H9 (cell line): ENCODE results near the gene EFCAB6. TPM values are rescaled to one million over a fixed set of nuclear protein-coding genes. Genes with fewer than 3 reads are reported as not detected.

ENCODE experiments used
- DNase-seq: peaks from one replicate; pipeline ENCODE4 v3.0.0-alpha.2; 2017
- H2AFZ ChIP-seq: one replicate; pipeline ENCODE4 v1.6.1; 2013; ENCODE audit warnings: mild to moderate bottlenecking, low read length, control low read depth, moderate library complexity
- H2AK5ac ChIP-seq: 2 replicates; pipeline ENCODE4 v1.6.1; 2013; ENCODE audit warnings: low read length, control low read depth, mixed read lengths; ENCODE audit not compliant: insufficient read length
- H2BK120ac ChIP-seq: one replicate; pipeline ENCODE4 v1.6.1; 2013; ENCODE audit warnings: low read depth, mild to moderate bottlenecking, low read length, control low read depth, inconsistent platforms; ENCODE audit not compliant: poor library complexity, severe bottlenecking
- H2BK12ac ChIP-seq: 2 replicates; pipeline ENCODE4 v1.6.1; 2013; ENCODE audit warnings: low read length, control low read depth, mixed read lengths, low read depth; ENCODE audit not compliant: insufficient read length
- H2BK15ac ChIP-seq: 2 replicates; pipeline ENCODE4 v1.6.1; 2013; ENCODE audit warnings: low read depth, low read length, control low read depth
- H2BK20ac ChIP-seq: one replicate; pipeline ENCODE4 v1.6.1; 2013; ENCODE audit warnings: low read depth, mild to moderate bottlenecking, low read length, control low read depth, inconsistent platforms; ENCODE audit not compliant: poor library complexity, severe bottlenecking
- H2BK5ac ChIP-seq: 2 replicates; pipeline ENCODE4 v1.6.1; 2013; ENCODE audit warnings: low read length, control low read depth, mixed read lengths; ENCODE audit not compliant: insufficient read length
- H3K14ac ChIP-seq: 2 replicates; pipeline ENCODE4 v1.6.1; 2013; ENCODE audit warnings: low read length, control low read depth; ENCODE audit not compliant: insufficient read depth
- H3K18ac ChIP-seq: 2 replicates; pipeline ENCODE4 v1.6.1; 2013; ENCODE audit warnings: low read depth, mild to moderate bottlenecking, mixed read lengths, low read length, control low read depth; ENCODE audit not compliant: insufficient read length
- H3K23ac ChIP-seq: 2 replicates; pipeline ENCODE4 v1.6.1; 2013; ENCODE audit warnings: low read length, control low read depth, mixed read lengths, low read depth; ENCODE audit not compliant: insufficient read length
- H3K23me2 ChIP-seq: 2 replicates; pipeline ENCODE4 v1.6.1; 2013; ENCODE audit warnings: low read depth, mild to moderate bottlenecking, mixed read lengths, low read length, control low read depth; ENCODE audit not compliant: insufficient read length, poor library complexity, severe bottlenecking
- H3K27ac ChIP-seq: 2 replicates; pipeline ENCODE4 v1.5.1; 2013; ENCODE audit warnings: low read length, control low read depth, mixed read lengths, low read depth; ENCODE audit not compliant: insufficient read length
- H3K27me3 ChIP-seq: 2 replicates; pipeline ENCODE4 v1.6.1; 2013; ENCODE audit warnings: low read length, control low read depth, inconsistent platforms; ENCODE audit not compliant: insufficient read depth
- H3K4ac ChIP-seq: 2 replicates; pipeline ENCODE4 v1.6.1; 2013; ENCODE audit warnings: low read depth, mild to moderate bottlenecking, control low read depth, inconsistent platforms, low read length, moderate library complexity
- H3K4me1 ChIP-seq: 2 replicates; pipeline ENCODE4 v1.6.1; 2013; ENCODE audit warnings: low read length, control low read depth, inconsistent platforms; ENCODE audit not compliant: insufficient read depth
- H3K4me2 ChIP-seq: 2 replicates; pipeline ENCODE4 v1.6.1; 2013; ENCODE audit warnings: low read length, control low read depth, mixed read lengths; ENCODE audit not compliant: insufficient read length, insufficient read depth
- H3K56ac ChIP-seq: 2 replicates; pipeline ENCODE4 v1.6.1; 2013; ENCODE audit warnings: low read depth, mild to moderate bottlenecking, mixed read lengths, low read length, control low read depth; ENCODE audit not compliant: insufficient read length
- H3K79me1 ChIP-seq: 2 replicates; pipeline ENCODE4 v1.6.1; 2013; ENCODE audit warnings: low read depth, mild to moderate bottlenecking, moderate library complexity, low read length, control low read depth, inconsistent platforms; ENCODE audit not compliant: insufficient read depth, poor library complexity, severe bottlenecking
- H3K79me2 ChIP-seq: 2 replicates; pipeline ENCODE4 v1.6.1; 2013; ENCODE audit warnings: low read length, control low read depth, inconsistent platforms; ENCODE audit not compliant: insufficient read depth
- H3K9ac ChIP-seq: 2 replicates; pipeline ENCODE4 v1.6.1; 2013; ENCODE audit warnings: low read length, control low read depth, mixed read lengths; ENCODE audit not compliant: insufficient read length; ENCODE audit errors: extremely low read depth
- H3K9me3 ChIP-seq: one replicate; pipeline ENCODE4 v1.6.1; 2013; ENCODE audit warnings: low read depth, low read length, inconsistent platforms; ENCODE audit not compliant: control insufficient read depth
- H3T11ph ChIP-seq: one replicate; pipeline ENCODE4 v1.6.1; 2013; ENCODE audit warnings: mild to moderate bottlenecking, low read length, control low read depth, inconsistent platforms
- H4K20me1 ChIP-seq: one replicate; pipeline ENCODE4 v1.6.1; 2013; ENCODE audit not compliant: control insufficient read depth, insufficient read length, insufficient read depth
- H4K5ac ChIP-seq: 2 replicates; pipeline ENCODE4 v1.6.1; 2013; ENCODE audit warnings: low read depth, mild to moderate bottlenecking, mixed read lengths, low read length, control low read depth; ENCODE audit not compliant: insufficient read length
- H4K8ac ChIP-seq: replicated peaks from 2 replicates; pipeline ENCODE4 v1.6.1; 2013; ENCODE audit warnings: low read length, control low read depth, mixed read lengths, low read depth; ENCODE audit not compliant: insufficient read length
- H4K91ac ChIP-seq: 2 replicates; pipeline ENCODE4 v1.6.1; 2013; ENCODE audit warnings: low read depth, mild to moderate bottlenecking, moderate library complexity, mixed read lengths, low read length, control low read depth; ENCODE audit not compliant: insufficient read length
- H3K27ac Mint-ChIP-seq, 3 experiments: 2 replicates in 2 of 3; 3 replicates in 1 of 3; pipeline ENCODE4 v1.8.0; 2020 to 2021; ENCODE audit warnings: mixed read lengths in 3 of 3, mild to moderate bottlenecking in 1 of 3, moderate library complexity in 1 of 3
- H3K27me3 Mint-ChIP-seq: 2 replicates; pipeline ENCODE4 v1.8.0; 2021; ENCODE audit warnings: low read depth, mild to moderate bottlenecking, moderate library complexity, mixed read lengths
- H3K36me3 Mint-ChIP-seq, 3 experiments: 2 replicates in 2 of 3; 3 replicates in 1 of 3; pipeline ENCODE4 v1.8.0; 2020 to 2021; ENCODE audit warnings: low read depth in 3 of 3, mixed read lengths in 3 of 3; ENCODE audit not compliant: insufficient read depth in 1 of 3
- H3K4me1 Mint-ChIP-seq, 2 experiments: 2 replicates each; pipeline ENCODE4 v1.8.0; 2020; ENCODE audit warnings: mixed read lengths in 2 of 2
- H3K4me3 Mint-ChIP-seq, 2 experiments: 2 replicates in 1 of 2; 3 replicates in 1 of 2; pipeline ENCODE4 v1.8.0; 2020 to 2021; ENCODE audit warnings: mild to moderate bottlenecking in 2 of 2, mixed read lengths in 2 of 2, moderate library complexity in 1 of 2
- H3K9me3 Mint-ChIP-seq, 2 experiments: 2 replicates in 1 of 2; 3 replicates in 1 of 2; pipeline ENCODE4 v1.8.0; 2020; ENCODE audit warnings: mild to moderate bottlenecking in 2 of 2, mixed read lengths in 2 of 2, moderate library complexity in 1 of 2
- CTCF ChIP-seq: fragments of 200-600 bp; sonication (generic); conservative IDR thresholded peaks from 3 replicates; pipeline ENCODE4 v1.8.0; 2021; ENCODE audit warnings: antibody characterized with exemption, mild to moderate bottlenecking
- WGBS: extraction: QIAGEN DNeasy Blood & Tissue Kit; methylation state at CpG from one replicate; pipeline ENCODE4 v1.1.7; 2013; ENCODE audit warnings: missing lambda C conversion rate, low lambda C conversion rate, mixed read lengths; ENCODE audit not compliant: insufficient read length; ENCODE audit errors: extremely low coverage; 5-methylcytosine and 5-hydroxymethylcytosine counted together
- total RNA-seq: library from RNA; stranded (reverse); gene quantifications from 2 replicates; pipeline ENCODE4 v1.2.1, GENCODE V29; 2021

EFCAB6 gene
- total RNA-seq, 1 experiment from 2014 or later: 0.31 TPM

- Histone ChIP-seq H4K91ac (no peak overlapping the region), H2BK120ac (no peak overlapping the region), H3K27me3 (no peaks in the 10 kb centered on the region), H2BK12ac (no peak overlapping the region), H3K27ac (no peak overlapping the region), H3K9me3 (no peaks in the 10 kb centered on the region), H4K20me1 (no peaks in the 10 kb centered on the region), H2AFZ (no peak overlapping the region), H3K23ac (no peak overlapping the region), H3K14ac (no peak overlapping the region), H2AK5ac (no peak overlapping the region), H3K23me2 (no peaks in the 10 kb centered on the region), H3K4me2 (no peak overlapping the region), H3K18ac (no peak overlapping the region), H3K56ac (no peak overlapping the region), H3T11ph (no peak overlapping the region), H2BK5ac (no peak overlapping the region), H3K79me1 (no peaks in the 10 kb centered on the region), H2BK20ac (no peak overlapping the region), H3K4me1 (peaks cover 2% of the 10 kb centered on the region; the same call in 1 of the 2 replicates), H4K8ac (no peak overlapping the region), H2BK15ac (no peak overlapping the region), H4K5ac (no peak overlapping the region), H3K4ac (no peak overlapping the region), H3K9ac (no peak overlapping the region), H3K79me2 (no peaks in the 10 kb centered on the region)
- H3K36me3 Mint-ChIP-seq: no peaks in the 10 kb centered on the region
- no CpG with 5 or more reads among the region's 6 CpGs for WGBS
- H3K27me3 Mint-ChIP-seq: peaks cover 6% of the 10 kb centered on the region
- DNase-seq: no peak
- no peak overlapping the region; a peak in 1 of 7 replicates for H3K27ac Mint-ChIP-seq
- peaks cover 16 to 22% of the 10 kb centered on the region in 2 experiments for H3K4me1 Mint-ChIP-seq
- no peaks in the 10 kb centered on the region; a peak in 2 of 5 replicates for H3K9me3 Mint-ChIP-seq
- no peak for TF ChIP-seq CTCF
- no peak overlapping the region for H3K4me3 Mint-ChIP-seq
Measured at GRCh38 chr22:43569111-43569510, 243.0 kb downstream of the EFCAB6 start.
